ENCODE results near the gene EFNB1. TPM values are rescaled to one million over a fixed set of nuclear protein-coding genes. Genes with fewer than 3 reads are reported as not detected.
A peak's percentile ranks its signal among the peaks of the same experiment; 100 is the strongest.

Gene EFNB1
- total RNA-seq, 2 experiments from 2014 or later = 1.8 to 1.9 TPM

GRCh38 chrX:68827848-68828624, 785 bp upstream of the EFNB1 start:
- intact Hi-C loops (cut with micrococcal nuclease; ENCODE audit: unreplicated experiment) = loop anchor here (1.0 to 5.0 kb wide), 3 partner anchors 331 to 459 kb away; partner anchors contain the start of gene YIPF6
- H3K4me3 ChIP-seq (ENCODE audit: low read depth, low read length, poor library complexity, severe bottlenecking) = peak overlapping the region; percentile 80
- ChIA-PET POLR2A (interaction anchor here (0.5 to 1.9 kb wide), 6 partner anchors 35 to 1088 kb away, joined by 3 to 6 read pairs (median 3); partner anchors contain the start of gene PJA1), CTCF (ENCODE audit: unreplicated experiment) (interaction anchor here (0.5 to 0.6 kb wide), 3 partner anchors 45 to 538 kb away, joined by 3 read pairs; no protein-coding TSS in a partner anchor)
- H3K4me2 ChIP-seq (ENCODE audit: low read length) = peak overlapping the region; percentile 83
- TF ChIP-seq EZH2phosphoT487 (IDR thresholded peaks at IDR 0.05; ENCODE audit: borderline replicate concordance, low read depth, low read length) = no peak
- TF ChIP-seq CTCF (conservative IDR thresholded peaks at IDR 0.05; ENCODE audit: low read length) = peak; percentile 80
- H3K27ac ChIP-seq (ENCODE audit: low read depth, low read length, poor library complexity, severe bottlenecking) = no peak overlapping the region
- no peaks in the 10 kb centered on the region for H3K9me2 ChIP-seq (ENCODE audit: insufficient read depth, low read length)
- no TSS peak for BruUV-seq (replicated peaks)
- no peaks in the 10 kb centered on the region for H4K20me1 ChIP-seq (ENCODE audit: insufficient read depth, low read length)
- peak overlapping the region; percentile 78 for H2AFZ ChIP-seq (ENCODE audit: low read length)
- H3K79me2 ChIP-seq (ENCODE audit: insufficient read depth, low read depth, low read length) = no peaks in the 10 kb centered on the region
- peak; percentile 73 for DNase-seq (ENCODE audit: low spot score)
- peaks cover 5% of the 10 kb centered on the region for H3K4me1 ChIP-seq (ENCODE audit: insufficient read depth, low read length, poor library complexity, severe bottlenecking)
- H3K9me3 ChIP-seq (ENCODE audit: low read length) = no peaks in the 10 kb centered on the region
- H3K36me3 ChIP-seq (ENCODE audit: insufficient read depth, low read length) = no peaks in the 10 kb centered on the region

- intact Hi-C loops (cut with micrococcal nuclease; ENCODE audit: unreplicated experiment) = loop anchor here (5.0 kb wide), 2 partner anchors 332 to 458 kb away; partner anchors contain the start of gene YIPF6
- DNase-seq (ENCODE audit: low spot score) = no peak
- Histone ChIP-seq H3K9me3 (ENCODE audit: low read length) (no peaks in the 10 kb centered on the region), H3K4me1 (ENCODE audit: insufficient read depth, low read length, poor library complexity, severe bottlenecking) (peaks cover 9% of the 10 kb centered on the region), H3K4me3 (ENCODE audit: low read depth, low read length, poor library complexity, severe bottlenecking) (peak overlapping the region; percentile 80), H3K27ac (ENCODE audit: low read depth, low read length, poor library complexity, severe bottlenecking) (no peak overlapping the region), H3K36me3 (ENCODE audit: insufficient read depth, low read length) (no peaks in the 10 kb centered on the region), H3K4me2 (ENCODE audit: low read length) (peak overlapping the region; percentile 83), H3K9me2 (ENCODE audit: insufficient read depth, low read length) (no peaks in the 10 kb centered on the region), H2AFZ (ENCODE audit: low read length) (no peak overlapping the region), H3K79me2 (ENCODE audit: insufficient read depth, low read depth, low read length) (no peaks in the 10 kb centered on the region), H4K20me1 (ENCODE audit: insufficient read depth, low read length) (no peaks in the 10 kb centered on the region)
- TF ChIP-seq CTCF (conservative IDR thresholded peaks at IDR 0.05; ENCODE audit: low read length) (no peak), EZH2phosphoT487 (IDR thresholded peaks at IDR 0.05; ENCODE audit: borderline replicate concordance, low read depth, low read length) (no peak)
- ChIA-PET POLR2A (interaction anchor here (0.8 to 1.9 kb wide), 2 partner anchors 336 to 340 kb away, joined by 3 to 6 read pairs; partner anchors contain the start of gene PJA1), CTCF (ENCODE audit: unreplicated experiment) (no interaction called here)
- no TSS peak for BruUV-seq (replicated peaks)
These were observed 979 bp downstream of the EFNB1 start for GRCh38 chrX:68829582-68830418.

All from OCI-LY7 (cell line).